GM21619 (cell line): ENCODE results near the gene UTP15.

ENCODE experiments used
- ATAC-seq: cut with Tn5 transposase; IDR thresholded peaks from one replicate; pipeline ENCODE4 v1.9.1; 2021; ENCODE audit not compliant: unreplicated experiment

The UTP15 gene

DNA sequence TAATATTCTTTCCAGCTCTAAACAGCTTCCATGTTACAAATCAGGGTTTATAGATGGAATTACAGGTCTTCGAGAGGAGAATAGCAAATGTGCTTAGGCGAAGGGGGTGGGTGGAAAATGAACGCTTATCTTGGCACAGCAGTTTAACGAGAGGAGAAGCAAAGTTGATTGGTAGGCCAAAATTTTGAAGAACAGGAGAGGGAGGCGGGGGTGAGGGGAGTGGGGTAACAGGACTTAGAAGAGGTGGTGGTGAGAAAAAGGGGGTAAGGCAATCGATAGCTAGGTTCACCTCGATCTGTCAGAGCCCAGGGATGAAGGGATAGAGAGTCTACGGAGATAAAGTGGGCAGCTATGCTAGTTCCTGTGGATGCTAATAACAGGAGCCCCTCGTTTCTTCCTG, 868 bp upstream of the UTP15 start:
- ATAC-seq = peak; percentile 14

DNA sequence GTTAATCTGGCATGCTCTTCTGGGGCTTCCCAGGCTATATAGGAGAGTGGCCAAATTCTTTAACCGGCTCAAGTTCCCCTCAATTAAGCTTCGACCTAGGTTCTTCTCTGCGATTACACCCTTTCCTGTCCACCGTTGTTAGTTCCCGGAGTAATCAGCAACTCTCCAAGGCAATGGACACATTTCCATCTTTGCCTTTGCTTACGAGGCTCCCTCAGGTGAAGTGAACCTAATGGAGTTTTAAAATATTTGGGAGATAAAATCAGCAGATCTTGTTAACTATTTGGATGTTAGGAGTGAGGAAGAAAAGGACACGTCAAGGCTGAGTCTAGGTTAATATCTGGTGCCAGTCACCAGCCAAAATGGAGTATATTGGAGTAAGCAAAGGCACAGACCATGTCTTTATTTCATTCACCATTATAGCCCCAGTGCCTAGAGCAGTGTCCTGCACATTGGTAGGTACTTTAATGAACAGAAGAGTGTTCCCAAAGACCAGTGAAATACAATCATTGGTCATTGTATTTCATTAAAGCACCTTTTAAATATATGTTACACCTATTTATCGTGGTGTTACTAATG, 515 bp downstream of the UTP15 start:
- no peak for ATAC-seq

DNA sequence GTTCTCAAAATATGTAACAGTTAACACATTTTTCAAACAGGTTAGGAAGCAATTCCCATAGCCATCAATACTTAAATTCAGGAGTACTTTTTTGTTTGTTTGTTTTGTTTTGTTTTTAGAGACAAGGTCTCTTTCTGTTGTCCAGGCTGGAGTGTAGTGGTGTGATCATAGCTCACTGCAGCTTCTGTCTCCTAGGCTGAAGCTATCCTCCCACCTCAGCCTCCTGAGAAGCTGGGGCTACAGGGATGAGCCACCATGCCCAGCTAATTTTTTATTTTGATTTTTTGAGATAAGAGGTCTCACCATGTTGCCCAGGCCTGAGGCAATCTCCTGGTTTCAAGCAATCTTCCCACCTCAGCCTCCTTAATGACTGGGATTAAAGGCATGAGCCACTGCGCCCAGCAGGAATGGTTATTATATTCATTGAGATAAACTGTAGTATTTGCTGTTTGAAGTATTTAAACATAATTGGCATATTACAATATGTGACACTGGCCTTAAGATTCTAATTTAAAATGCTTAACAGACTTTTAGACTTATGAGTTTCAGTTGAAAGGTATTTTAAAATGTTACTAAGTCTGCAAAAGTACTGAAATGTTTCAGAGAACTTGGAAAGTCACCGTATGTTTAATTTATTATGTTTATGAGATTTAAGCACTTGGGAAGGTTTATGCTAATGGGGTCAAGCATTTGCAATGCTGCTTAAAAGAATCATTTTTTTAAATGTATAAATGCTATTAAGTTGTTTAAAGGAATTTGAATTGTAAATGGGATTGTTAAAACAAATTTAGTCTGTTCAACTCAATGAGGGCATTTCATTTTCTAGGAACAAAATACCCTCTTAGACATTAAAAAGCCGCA, 17.0 kb downstream of the UTP15 start:
- ATAC-seq = no peak

DNA sequence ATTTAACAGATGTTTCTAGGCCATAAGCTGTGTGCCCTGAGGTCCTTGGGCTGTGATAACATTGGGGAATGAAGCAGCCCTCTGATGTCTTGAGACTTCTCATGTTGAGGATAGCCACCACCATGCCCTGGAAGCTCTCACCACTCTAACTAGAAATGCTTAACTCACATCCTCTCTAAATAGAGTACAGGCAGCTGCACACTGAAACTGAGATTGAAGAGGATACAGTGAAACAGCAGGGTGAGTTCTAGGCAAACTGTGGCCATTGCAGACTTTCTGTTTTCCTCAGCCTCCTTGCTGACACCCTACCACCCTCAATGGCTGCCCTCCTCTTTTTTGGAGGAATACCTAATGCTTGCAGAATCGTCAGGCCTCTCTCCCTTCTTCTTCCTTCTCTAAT, 22.4 kb downstream of the UTP15 start:
- ATAC-seq = peak; percentile 91

DNA sequence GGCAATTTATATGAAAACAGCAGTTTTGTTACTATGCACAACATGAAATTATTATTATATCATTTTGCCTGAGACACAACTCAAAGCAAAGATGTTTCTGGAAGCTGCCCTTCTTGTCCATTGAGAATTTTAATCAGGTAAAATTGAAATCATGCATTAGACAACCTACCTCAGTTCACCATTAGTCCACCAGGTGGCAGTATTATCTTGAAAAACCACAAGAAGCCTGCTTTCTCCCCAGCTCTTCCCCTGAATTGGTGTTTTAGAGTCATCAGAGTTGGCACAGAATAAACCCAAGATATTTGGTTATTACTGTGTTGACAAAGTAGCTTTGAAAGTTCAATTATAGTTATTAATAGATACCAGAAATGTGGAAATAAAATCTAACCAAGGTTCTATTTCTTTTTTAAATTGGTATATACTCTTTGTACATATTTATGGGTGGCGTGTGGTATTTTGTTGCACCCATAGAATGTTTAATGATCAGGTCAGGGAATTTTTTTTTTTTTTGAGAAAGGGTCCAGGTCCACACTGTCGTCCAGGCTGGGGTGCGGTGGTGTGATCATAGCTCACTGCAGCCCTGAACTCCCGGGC, 25.7 kb downstream of the UTP15 start:
- peak; percentile 42 for ATAC-seq

DNA sequence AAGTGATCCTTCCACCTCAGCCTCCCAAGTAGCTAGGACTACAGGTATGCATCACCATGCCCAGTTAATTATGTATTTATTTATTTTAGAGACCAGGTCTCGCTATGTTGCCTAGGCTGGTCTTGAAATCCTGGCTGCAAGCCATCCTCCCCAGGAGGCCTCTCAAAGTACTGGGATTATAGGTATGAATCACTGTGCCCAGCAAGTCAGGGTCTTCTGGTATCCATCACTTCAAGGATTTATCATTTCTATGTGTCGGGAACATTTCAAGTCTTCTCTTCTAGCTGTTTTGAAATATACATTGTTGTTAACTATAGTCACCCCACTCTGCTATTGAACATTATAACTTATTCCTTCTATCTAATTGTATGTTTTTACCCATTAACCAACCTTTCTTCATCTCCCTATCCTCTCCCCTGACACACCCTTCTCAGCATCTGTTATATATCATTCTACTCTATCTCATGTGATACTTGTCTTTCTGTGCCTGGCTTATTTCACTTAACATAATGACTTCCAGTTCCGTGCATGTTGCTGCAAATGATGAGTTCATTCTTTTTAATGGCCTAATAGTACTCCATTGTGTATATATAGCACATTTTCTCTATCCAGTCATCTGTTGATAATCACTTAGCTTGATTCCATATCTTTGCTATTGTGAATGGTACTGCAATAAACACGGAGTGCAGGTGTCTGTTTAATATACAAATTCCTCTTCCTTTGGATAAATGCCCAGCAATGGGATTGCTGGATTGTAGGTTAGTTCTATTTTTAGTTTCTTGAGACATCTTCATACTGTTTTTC, 26.4 kb downstream of the UTP15 start:
- ATAC-seq = no peak

DNA sequence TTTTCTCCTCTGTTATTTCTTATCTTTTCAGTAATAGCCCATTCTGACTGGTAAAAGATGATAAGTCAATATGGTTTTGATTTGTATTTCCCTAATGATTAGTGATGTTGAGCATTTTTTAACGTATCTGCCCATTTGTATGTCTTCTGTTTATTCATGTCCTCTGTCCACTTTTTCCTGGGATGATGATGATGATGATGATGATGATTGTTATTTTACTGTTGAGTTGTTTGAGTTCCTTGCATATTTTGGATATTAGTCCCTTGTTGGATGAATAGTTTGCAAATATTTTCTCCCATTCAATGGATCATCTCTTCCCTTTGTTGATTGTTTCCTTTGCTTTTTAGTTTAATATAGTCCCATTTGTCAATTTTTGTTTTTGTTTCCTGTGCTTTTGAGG, 27.0 kb downstream of the UTP15 start:
- no peak for ATAC-seq

DNA sequence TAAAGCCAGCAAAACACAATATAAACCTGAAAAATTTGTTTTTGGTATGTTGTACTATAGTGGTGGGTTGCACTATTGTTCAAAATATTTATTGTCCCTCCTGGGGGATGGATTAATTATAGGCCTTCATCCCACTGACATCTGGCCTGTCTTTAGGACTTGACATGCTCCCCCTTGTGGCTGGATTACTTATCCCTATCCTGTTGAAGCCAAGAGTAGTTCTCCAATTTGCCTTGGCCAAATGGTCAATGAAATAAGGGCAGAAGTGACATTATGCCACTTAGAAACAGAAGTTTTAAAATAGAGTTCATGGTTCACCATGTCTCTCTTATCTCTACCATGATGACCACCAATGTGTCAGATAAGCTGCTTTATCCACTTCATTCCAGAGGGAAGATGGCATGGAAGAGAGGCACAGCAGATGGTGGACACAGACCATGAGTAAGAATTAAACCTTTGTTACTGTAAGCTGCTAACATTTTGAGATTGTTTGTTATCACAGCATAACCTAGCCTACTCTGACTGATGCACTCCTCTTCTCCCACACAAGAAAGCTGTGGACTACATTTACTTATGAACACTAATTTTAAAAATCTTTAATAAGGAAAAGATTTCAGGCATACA, 31.3 kb downstream of the UTP15 start:
- no peak for ATAC-seq

DNA sequence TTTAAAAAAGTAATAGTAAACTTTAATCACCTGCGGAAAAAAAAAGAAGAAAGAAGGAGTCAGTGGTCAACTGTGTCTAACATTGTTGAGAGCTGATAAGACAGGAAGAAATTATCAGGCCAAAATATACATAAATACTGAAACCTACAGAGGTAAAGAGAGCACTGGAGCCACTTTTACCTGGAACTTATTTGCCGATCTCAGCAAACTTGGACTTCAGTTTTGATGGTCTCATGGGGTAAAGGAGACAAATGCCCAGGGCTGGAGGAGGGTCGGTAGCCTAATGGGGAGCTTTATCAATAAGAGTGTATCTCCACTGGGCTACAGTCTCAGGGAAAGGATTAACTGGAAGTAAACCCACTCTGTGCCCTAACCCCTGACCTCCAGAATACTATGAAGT, 33.8 kb downstream of the UTP15 start:
- no peak for ATAC-seq

DNA sequence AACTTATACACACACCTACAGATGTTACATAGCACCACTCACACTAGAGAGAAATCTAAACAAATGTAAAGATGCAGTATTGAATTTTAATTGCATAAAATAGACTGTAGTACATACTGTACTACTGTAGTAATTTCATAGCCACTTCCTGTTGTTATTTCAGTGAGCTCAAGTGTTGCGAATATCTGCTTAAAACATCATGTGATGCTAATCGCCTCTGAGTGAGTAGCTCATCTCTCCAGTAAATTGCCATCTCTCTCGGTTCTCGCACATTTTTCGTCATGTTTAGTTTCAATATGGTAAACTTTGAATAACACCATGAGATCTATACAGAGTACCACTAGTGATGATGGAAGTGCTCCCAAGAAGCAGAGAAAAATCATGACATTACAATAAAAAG, 38.5 kb downstream of the UTP15 start:
- no peak for ATAC-seq

DNA sequence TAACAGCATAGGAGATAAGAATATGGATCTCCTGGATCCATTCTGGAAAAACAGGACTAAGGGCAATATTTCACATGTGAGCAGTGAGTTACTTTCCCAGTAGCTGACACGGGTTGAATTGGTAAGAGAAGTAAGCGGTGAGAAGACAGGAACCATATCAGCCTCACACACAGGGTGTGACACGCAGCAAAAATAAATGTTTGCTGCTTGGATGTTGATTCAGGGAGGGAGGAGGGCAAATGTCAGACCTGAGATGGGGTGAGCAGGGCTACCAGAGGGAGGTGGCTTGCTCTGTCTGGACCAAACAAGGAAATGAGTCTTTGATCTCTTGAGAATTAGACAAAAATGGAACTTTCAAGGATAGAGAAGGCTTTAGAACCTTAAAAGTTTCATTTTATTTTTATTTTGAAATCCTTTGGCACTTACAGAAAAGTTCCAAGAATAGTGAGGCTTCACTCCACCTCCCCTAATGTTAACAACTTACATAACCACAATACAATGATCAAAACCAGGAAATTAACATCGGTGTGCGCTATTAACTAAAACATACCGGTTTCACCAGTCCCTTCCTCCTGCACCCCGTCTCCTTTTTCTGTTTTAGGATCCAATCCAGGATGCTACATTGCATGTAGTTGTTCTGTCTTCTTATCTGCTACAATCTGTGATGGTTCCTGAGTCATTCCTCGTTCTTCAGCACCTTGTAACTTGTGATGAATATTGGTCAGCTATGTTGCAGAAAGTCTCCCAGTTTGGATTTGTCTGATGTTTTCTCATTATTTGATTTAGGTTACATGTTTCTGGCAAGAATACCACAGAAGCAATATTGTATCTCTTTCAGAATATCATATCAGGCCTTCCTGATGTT, 39.9 kb downstream of the UTP15 start:
- ATAC-seq = no peak

DNA sequence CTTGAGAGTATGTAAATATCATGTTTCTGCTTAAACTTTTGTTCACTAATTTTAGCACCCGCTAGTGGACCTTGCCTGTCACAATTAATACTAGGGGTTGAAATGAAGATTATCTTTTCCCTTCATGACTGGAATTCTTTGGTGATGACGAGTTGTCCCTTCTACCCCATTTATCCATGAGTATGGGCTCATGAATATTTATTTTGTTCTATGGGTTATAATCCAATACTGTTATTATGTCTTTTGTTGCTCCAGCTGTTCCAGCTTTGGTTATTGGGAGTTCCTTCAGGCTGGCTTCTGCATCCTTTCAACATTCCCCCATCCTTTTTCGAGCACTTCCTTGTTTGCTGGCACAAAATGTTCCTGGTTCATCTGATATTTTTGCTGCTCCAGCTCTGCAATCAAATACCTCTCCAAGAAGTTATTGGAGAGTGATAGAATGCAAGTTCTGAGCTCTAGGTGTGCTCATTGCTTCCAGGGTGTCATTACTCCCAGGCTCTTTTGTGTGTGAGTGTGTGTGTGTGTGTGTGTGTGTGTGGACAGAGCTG, 40.7 kb downstream of the UTP15 start:
- no peak for ATAC-seq

DNA sequence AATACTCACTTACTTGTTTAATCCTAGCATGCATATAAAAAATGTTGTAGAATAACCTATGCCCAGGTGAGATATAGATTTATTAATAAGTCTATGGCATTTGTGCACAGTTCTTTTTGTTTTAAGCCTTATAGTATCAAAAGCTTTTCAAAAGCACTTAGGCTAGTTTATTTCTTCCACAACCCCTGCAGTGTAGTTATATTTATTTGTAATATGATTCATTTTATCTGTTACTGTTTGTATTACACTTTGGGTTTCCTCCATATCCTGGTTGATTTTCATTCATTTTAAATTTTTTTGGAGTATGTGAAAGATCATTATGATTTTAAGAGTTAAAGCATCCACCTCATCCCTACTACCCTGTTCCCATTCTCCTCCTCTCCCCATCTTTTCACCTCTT, 41.7 kb downstream of the UTP15 start:
- ATAC-seq = no peak

DNA sequence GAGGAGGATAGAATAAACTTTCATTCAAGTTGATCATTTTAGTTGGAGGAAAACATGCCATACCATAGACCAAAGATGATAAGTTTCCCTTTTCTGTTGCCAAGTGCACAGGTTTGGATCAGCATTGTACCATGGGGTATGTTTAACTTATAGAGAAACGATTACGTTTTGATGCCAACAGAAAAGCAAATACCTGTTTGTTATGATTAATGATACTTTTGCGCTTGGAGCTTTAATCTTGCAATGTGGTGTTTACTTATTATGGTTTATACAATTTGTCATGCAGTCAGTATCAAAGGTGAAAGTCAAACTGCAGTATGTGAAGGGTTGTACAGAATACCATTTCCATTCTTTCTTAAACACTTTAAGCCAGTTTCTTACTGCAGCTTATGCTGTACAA, 47.3 kb downstream of the UTP15 start:
- no peak for ATAC-seq

DNA sequence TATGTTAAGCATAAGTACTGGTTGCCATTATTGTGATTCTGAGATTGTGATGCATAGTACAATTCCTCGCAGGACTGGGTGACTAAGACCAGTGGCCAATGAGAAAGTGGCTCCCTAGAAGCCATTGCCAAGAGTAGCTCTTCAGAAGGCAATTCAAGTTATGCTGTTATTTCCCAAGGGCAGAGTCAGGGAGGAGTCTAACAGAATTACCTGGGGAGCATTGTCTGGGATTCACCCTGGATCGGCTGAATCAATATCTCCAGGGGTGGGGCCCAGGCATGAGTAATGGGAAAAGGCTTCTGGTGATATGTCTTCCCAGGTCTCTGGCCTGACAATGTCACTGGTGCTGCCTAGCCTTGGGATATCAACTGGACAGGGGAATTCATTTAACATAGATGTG, 49.5 kb downstream of the UTP15 start:
- no peak for ATAC-seq

DNA sequence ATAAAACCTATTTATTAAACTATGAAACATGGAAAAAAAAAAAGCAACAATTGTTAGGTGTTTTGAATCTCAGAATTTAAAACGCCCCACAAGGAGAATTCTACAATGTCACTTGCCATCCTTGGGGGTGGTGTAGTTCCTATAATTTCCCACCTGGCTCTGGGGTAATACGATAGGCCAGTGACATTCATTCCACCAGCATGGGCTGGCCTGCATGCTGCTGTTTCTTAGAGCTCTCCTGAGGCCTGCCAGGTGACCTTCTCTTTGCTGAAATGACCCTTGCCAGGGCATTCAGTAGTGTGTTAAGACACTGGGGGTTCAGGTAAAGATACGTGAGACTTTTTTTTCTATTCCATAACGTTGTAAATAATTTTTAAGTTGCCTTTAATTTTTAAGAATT, 50.4 kb downstream of the UTP15 start:
- no peak for ATAC-seq

DNA sequence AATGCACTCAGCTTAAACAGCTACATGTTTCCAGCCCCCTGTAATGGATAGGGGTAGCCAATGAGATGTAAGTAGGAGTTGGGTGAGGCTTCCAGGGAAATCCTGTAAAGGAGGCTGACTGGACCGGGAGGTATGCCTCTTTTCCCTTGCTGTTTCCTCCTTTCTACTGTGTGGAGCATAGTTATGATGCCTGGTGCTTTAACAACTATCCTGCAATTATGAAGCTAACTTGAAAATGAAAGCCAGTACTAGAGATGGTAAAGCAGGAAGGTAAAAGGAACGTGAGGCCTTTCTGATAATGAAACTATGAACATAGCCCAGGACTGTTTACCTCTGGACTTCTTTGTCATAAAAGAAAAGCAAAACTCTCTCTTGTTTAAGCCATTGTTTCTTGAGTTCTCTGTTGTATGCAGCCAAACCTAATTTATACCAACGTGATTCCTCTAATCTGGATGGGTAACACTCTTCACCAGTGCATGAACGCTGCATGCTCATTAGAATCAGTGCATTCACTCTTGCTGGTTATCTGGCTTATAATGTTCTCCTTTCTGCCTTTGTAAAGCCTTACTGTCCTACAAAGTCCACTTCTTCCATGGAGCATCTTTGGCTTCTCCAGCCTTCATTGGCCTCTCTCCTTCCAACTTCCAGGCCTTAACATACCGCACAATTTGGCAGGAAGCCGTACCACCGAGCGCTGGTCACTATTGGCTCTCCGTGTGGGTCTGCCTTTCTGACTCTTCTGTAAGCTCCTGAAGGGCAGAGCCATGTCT, 52.2 kb downstream of the UTP15 start:
- peak; percentile 65 for ATAC-seq

DNA sequence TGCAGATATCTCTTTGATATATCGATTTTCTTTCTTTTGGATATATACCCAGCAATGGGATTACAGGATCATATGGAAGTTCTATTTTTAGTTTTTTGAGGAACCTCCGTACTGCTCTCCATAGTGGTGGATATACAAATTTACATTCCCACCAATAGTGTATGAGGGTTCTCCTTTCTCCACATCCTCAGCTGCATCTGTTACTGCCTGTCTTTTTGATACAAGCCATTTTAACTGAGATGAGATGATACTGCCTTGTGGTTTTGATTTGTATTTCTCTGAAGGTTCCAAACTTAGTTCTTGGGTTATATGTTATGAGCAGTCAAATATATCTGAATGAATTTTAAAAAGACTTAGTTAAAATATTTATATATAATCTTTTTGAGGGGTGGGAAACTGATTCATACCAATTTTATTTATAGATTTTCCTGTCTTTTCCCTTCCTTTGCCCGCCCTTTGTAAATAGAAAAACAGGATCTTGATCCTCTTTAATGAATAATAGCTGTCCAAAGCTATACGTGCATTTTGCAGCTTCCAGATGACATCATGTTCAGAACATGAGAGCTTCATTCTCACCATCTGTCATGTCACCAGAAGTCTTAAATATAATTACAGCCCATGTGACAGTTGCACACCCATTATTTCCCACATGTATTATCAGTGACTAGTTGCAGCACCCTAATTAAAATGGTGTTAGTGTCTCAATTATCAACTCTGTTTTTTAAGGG, 54.2 kb downstream of the UTP15 start:
- ATAC-seq = no peak

DNA sequence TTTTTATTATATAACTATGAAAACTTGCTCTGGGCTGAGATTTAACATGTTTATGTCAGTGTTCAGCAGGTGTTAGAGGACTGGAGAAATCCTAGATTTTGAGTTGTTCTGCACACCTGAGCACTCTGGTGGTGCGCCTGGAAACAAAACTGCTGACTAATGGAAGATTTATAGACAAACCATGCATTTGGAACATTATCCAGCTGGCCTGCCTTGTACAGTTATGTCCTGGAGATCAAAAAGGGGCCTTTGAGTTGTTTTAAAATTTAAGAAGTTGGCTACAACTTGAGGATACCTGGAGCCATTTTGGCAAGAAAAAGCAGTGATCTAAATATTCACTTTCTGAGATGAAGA, 54.8 kb downstream of the UTP15 start:
- ATAC-seq = no peak
